K562 (cell line): ENCODE data around the gene EDNRB. TPM values are rescaled to one million over a fixed set of nuclear protein-coding genes. Genes with fewer than 3 reads are reported as not detected.

Experiments
- ATAC-seq: fragments of 200-7000 bp; cut with Tn5 transposase; 3 replicates; pipeline ENCODE4 v1.9.1; 2020; ENCODE audit warnings: moderate library complexity
- BruUV-seq: library from RNA; stranded (reverse); fragments of 400-500 nt; replicated peaks from 2 replicates; lab custom pipeline; 2021; lab: Mats Ljungman, UMichigan
- CTCF ChIA-PET: fragments of 300-600 bp; formaldehyde crosslinking; extraction: SDS; loops from one replicate; lab custom pipeline; 2021; ENCODE audit warnings: low intra/inter-chr PET ratio; lab: Yijun Ruan, JAX
- POLR2A ChIA-PET: fragments of 300-600, 350-650 bp; sonication (Branson Sonifier 250); formaldehyde crosslinking; extraction: SDS; loops from one replicate; lab custom pipeline; 2021; ENCODE audit warnings: antibody characterized with exemption, inconsistent platforms; lab: Yijun Ruan, JAX
- DNase-seq, 4 experiments: peaks; one replicate each; pipeline versions ENCODE4 v3.0.0 to v3.0.0-alpha.2; 2011 to 2018; ENCODE audit warnings: low spot score in 3 of 4, mixed read lengths in 3 of 4; ENCODE audit errors: extremely low read depth in 1 of 4
- FAIRE-seq: peaks from 2 replicates; lab custom pipeline; 2011; peaks lifted over from hg19 to GRCh38; lab: Jason Lieb, UNC
- H2AFZ ChIP-seq: 2 replicates; pipeline ENCODE4 v1.6.0; 2011; ENCODE audit warnings: low read depth, low read length, control low read depth, inconsistent platforms
- H3K27ac ChIP-seq: fragments of 200-600 bp; 3 replicates; pipeline ENCODE4 v1.8.0; 2011; ENCODE audit warnings: low read depth, mild to moderate bottlenecking, control low read depth, inconsistent platforms, low read length, moderate library complexity, mixed read lengths; ENCODE audit errors: extremely low read depth
- H3K27me3 ChIP-seq, 2 experiments: fragments of 300-600 bp in 1 of 2; 2 replicates in 1 of 2; 3 replicates in 1 of 2; pipeline versions ENCODE4 v1.6.0 to v1.8.0; 2011; ENCODE audit warnings: inconsistent platforms in 2 of 2, low read length in 2 of 2, mild to moderate bottlenecking in 1 of 2, mixed read lengths in 1 of 2, moderate library complexity in 1 of 2; ENCODE audit not compliant: control insufficient read depth in 2 of 2, insufficient read depth in 2 of 2
- H3K36me3 ChIP-seq: fragments of 300-600 bp; 3 replicates; pipeline ENCODE4 v1.8.0; 2011; ENCODE audit warnings: mild to moderate bottlenecking, low read length, inconsistent platforms; ENCODE audit not compliant: control insufficient read depth, insufficient read depth
- H3K4me1 ChIP-seq, 2 experiments: fragments of 200-600 bp in 1 of 2; replicated peaks in 1 of 2; 2 replicates in 1 of 2; 3 replicates in 1 of 2; pipeline versions ENCODE4 v1.5.1 to v1.8.0; 2011; ENCODE audit warnings: inconsistent platforms in 2 of 2, low read length in 2 of 2, mild to moderate bottlenecking in 1 of 2, mixed read lengths in 1 of 2, moderate library complexity in 1 of 2; ENCODE audit not compliant: control insufficient read depth in 2 of 2, insufficient read depth in 2 of 2
- H3K4me2 ChIP-seq: 2 replicates; pipeline ENCODE4 v1.6.1; 2011; ENCODE audit warnings: low read length, control low read depth, inconsistent platforms, mixed read lengths; ENCODE audit not compliant: insufficient read depth
- H3K4me3 ChIP-seq: fragments of 200-600 bp; sonication (generic), shearing (Covaris generic); 2 replicates; pipeline ENCODE4 v1.5.1; 2016; ENCODE audit warnings: control low read depth, inconsistent platforms
- H3K79me2 ChIP-seq: fragments of 200-600 bp; 3 replicates; pipeline ENCODE4 v1.8.0; 2011; ENCODE audit warnings: low read length, inconsistent platforms; ENCODE audit not compliant: control insufficient read depth, insufficient read depth
- H3K9ac ChIP-seq, 2 experiments: 2 replicates each; pipeline versions ENCODE4 v1.6.0 to v1.6.1; 2011; ENCODE audit warnings: low read depth in 2 of 2, low read length in 2 of 2, control low read depth in 1 of 2, inconsistent platforms in 1 of 2, mild to moderate bottlenecking in 1 of 2, mixed read lengths in 1 of 2; ENCODE audit not compliant: insufficient read depth in 1 of 2
- H3K9me1 ChIP-seq: one replicate; pipeline ENCODE4 v1.6.0; 2011; ENCODE audit warnings: inconsistent platforms, mild to moderate bottlenecking, low read length, moderate library complexity; ENCODE audit not compliant: control insufficient read depth, insufficient read depth
- H3K9me3 ChIP-seq: replicated peaks from 2 replicates; pipeline ENCODE4 v1.5.1; 2011; ENCODE audit warnings: low read depth, low read length, inconsistent platforms; ENCODE audit not compliant: control insufficient read depth, insufficient read depth
- H4K20me1 ChIP-seq: replicated peaks from 2 replicates; pipeline ENCODE4 v1.6.1; 2011; ENCODE audit warnings: low read length, inconsistent platforms, mixed read lengths; ENCODE audit not compliant: control insufficient read depth, insufficient read depth
- CTBP1 ChIP-seq: fragments of 450-650 bp; IDR thresholded peaks from 2 replicates; pipeline ENCODE4 v1.6.1; 2016; ENCODE audit warnings: borderline replicate concordance
- POLR2G ChIP-seq: fragments of 200-400 bp; formaldehyde crosslinking; IDR thresholded peaks from 2 replicates; pipeline ENCODE4 v1.6.1; 2017; ENCODE audit warnings: low read depth, mild to moderate bottlenecking, antibody characterized with exemption, low read length, moderate library complexity
- RBM25 ChIP-seq: fragments of 200-400 bp; formaldehyde crosslinking; IDR thresholded peaks from 2 replicates; pipeline ENCODE4 v1.6.1; 2018; ENCODE audit warnings: low read length, low read depth, moderate library complexity; ENCODE audit not compliant: severe bottlenecking
- SIX5 ChIP-seq, 2 experiments: IDR thresholded peaks; 2 replicates each; pipeline ENCODE4 v1.6.1; 2011; ENCODE audit warnings: low read length in 2 of 2, borderline replicate concordance in 1 of 2, low read depth in 1 of 2, mild to moderate bottlenecking in 1 of 2, moderate library complexity in 1 of 2; ENCODE audit not compliant: insufficient read depth in 1 of 2
- TFAM ChIP-seq: fragments of 250-450 bp; sonication (Bioruptor Pico); conservative IDR thresholded peaks from 2 replicates; pipeline ENCODE4 v1.5.0; 2021; ENCODE audit warnings: mild to moderate bottlenecking, moderate library complexity
- ZNF398 ChIP-seq: fragments of 250-450 bp; sonication (Bioruptor Pico); IDR thresholded peaks from 2 replicates; pipeline ENCODE4 v1.8.0; 2021; ENCODE audit warnings: moderate library complexity, mild to moderate bottlenecking, inconsistent platforms
- WGBS: fragments of 100-300 bp; shearing (Covaris generic); methylation state at CpG from one replicate; pipeline ENCODE4 v1.1.6; 2016; ENCODE audit warnings: low coverage, mixed read lengths; ENCODE audit not compliant: insufficient coverage; ENCODE audit errors: missing lambda C conversion rate; 5-methylcytosine and 5-hydroxymethylcytosine counted together
- in situ Hi-C: fragments of 300-500 bp; cut with MboI; formaldehyde crosslinking; loops from 4 replicates; pipeline ENCODE4 v1.15.0; 2018; ENCODE audit warnings: inconsistent platforms, mixed read lengths
- intact Hi-C: fragments of 100-400 bp; cut with micrococcal nuclease; formaldehyde crosslinking; loops from 2 replicates; pipeline ENCODE4 v1.14.2; 2022
- polyA plus RNA-seq, 8 experiments: library from polyadenylated mRNA; depleted of rRNA in 4 of 8; stranded (reverse) in 5 of 8; unstranded in 3 of 8; fragments of >200 nt; fragmentation: Nextera tagmentation in 2 of 8; fragmentation: Illumina TruSeq in 1 of 8; extraction: Ambion mirVana in 2 of 8; extraction: Trizol in 1 of 8; gene quantifications; 2 replicates each; pipeline versions ENCODE4 v1.2.1 to v1.2.3, GENCODE V29; 2011 to 2014; ENCODE audit warnings: inconsistent platforms in 1 of 8, missing spikeins in 1 of 8
- total RNA-seq, 7 experiments: library from RNA; depleted of rRNA in 6 of 7; stranded (reverse); fragments of >200 nt in 6 of 7; fragmentation: Illumina TruSeq in 2 of 7; extraction: Trizol in 2 of 7; gene quantifications; 2 replicates each; pipeline versions ENCODE4 v1.2.1 to v1.2.3, GENCODE V29; 2011 to 2021; ENCODE audit warnings: low replicate concordance in 1 of 7
- TF ChIP-seq, protein P1 (sequence below), 2 experiments: fragments of 450-650 bp; IDR thresholded peaks; 2 replicates each; pipeline ENCODE4 v1.6.1; 2016; ENCODE audit warnings: mild to moderate bottlenecking in 2 of 2, borderline replicate concordance in 1 of 2, low read depth in 1 of 2, moderate library complexity in 1 of 2
- TF ChIP-seq, protein P2 (sequence below): fragments of 450-650 bp; IDR thresholded peaks from 2 replicates; pipeline ENCODE4 v1.6.1; 2018; ENCODE audit not compliant: partially characterized antibody

Gene EDNRB
- total and polyA plus RNA-seq, 9 of the 15 experiments (the other 6 are each of a cell fraction or from before 2014, with no cell fraction given) = 0.04 TPM; not detected in 8

DNA sequence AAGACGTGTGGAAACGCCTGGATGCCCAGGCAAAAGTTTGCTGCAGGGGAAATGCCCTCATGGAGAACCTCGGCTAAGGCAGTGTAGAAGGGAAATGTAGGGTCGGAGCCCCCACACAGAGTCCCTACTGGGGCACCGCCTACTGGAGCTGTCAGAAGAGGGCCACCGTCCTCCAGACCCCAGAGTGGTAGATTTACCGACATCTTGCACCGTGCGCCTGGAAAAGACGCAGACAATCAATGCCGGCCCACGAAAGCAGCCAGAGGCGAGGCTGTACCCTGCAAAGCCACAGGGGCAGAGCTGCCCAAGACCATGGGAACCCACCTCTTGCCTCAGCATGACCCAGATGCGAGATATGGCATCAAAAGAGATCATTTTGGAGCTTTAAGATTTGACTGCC lies 7.0 kb upstream of the EDNRB start:
- FAIRE-seq = no peak
- intact Hi-C loops (no loop called here), in situ Hi-C loops (no loop called here)
- no peaks in the 10 kb centered on the region for H3K9me3 ChIP-seq
- H3K27me3 ChIP-seq = no peaks in the 10 kb centered on the region
- H3K36me3 ChIP-seq = no peaks in the 10 kb centered on the region
- no peak overlapping the region for H3K4me2 ChIP-seq
- H2AFZ ChIP-seq = no peak overlapping the region
- 0% methylated on average over 14 of the region's 14 CpGs for WGBS
- H3K4me1 ChIP-seq = no peaks in the 10 kb centered on the region
- no peak overlapping the region for H3K9ac ChIP-seq
- no peak overlapping the region for H3K27ac ChIP-seq
- POLR2A ChIA-PET = no interaction called here
- no peak overlapping the region for H3K4me3 ChIP-seq
- BruUV-seq = no TSS peak
- CTCF ChIA-PET = no interaction called here
- H3K9me1 ChIP-seq = no peaks in the 10 kb centered on the region
- no peak for DNase-seq
- ATAC-seq = no peak
- no peaks in the 10 kb centered on the region for H4K20me1 ChIP-seq
- no peaks in the 10 kb centered on the region for H3K79me2 ChIP-seq
- TF ChIP-seq TFAM (CRISPR knock-in tag) = no peak
- no peak for TF ChIP-seq SIX5 (IDR thresholded peaks at IDR 0.05; ENCODE audit: borderline replicate concordance in 1 of 2, insufficient read depth in 1 of 2, low read depth in 1 of 2, low read length in 2 of 2)
- TF ChIP-seq ZNF398 (CRISPR knock-in tag) = no peak
- TF ChIP-seq, protein P1, sequence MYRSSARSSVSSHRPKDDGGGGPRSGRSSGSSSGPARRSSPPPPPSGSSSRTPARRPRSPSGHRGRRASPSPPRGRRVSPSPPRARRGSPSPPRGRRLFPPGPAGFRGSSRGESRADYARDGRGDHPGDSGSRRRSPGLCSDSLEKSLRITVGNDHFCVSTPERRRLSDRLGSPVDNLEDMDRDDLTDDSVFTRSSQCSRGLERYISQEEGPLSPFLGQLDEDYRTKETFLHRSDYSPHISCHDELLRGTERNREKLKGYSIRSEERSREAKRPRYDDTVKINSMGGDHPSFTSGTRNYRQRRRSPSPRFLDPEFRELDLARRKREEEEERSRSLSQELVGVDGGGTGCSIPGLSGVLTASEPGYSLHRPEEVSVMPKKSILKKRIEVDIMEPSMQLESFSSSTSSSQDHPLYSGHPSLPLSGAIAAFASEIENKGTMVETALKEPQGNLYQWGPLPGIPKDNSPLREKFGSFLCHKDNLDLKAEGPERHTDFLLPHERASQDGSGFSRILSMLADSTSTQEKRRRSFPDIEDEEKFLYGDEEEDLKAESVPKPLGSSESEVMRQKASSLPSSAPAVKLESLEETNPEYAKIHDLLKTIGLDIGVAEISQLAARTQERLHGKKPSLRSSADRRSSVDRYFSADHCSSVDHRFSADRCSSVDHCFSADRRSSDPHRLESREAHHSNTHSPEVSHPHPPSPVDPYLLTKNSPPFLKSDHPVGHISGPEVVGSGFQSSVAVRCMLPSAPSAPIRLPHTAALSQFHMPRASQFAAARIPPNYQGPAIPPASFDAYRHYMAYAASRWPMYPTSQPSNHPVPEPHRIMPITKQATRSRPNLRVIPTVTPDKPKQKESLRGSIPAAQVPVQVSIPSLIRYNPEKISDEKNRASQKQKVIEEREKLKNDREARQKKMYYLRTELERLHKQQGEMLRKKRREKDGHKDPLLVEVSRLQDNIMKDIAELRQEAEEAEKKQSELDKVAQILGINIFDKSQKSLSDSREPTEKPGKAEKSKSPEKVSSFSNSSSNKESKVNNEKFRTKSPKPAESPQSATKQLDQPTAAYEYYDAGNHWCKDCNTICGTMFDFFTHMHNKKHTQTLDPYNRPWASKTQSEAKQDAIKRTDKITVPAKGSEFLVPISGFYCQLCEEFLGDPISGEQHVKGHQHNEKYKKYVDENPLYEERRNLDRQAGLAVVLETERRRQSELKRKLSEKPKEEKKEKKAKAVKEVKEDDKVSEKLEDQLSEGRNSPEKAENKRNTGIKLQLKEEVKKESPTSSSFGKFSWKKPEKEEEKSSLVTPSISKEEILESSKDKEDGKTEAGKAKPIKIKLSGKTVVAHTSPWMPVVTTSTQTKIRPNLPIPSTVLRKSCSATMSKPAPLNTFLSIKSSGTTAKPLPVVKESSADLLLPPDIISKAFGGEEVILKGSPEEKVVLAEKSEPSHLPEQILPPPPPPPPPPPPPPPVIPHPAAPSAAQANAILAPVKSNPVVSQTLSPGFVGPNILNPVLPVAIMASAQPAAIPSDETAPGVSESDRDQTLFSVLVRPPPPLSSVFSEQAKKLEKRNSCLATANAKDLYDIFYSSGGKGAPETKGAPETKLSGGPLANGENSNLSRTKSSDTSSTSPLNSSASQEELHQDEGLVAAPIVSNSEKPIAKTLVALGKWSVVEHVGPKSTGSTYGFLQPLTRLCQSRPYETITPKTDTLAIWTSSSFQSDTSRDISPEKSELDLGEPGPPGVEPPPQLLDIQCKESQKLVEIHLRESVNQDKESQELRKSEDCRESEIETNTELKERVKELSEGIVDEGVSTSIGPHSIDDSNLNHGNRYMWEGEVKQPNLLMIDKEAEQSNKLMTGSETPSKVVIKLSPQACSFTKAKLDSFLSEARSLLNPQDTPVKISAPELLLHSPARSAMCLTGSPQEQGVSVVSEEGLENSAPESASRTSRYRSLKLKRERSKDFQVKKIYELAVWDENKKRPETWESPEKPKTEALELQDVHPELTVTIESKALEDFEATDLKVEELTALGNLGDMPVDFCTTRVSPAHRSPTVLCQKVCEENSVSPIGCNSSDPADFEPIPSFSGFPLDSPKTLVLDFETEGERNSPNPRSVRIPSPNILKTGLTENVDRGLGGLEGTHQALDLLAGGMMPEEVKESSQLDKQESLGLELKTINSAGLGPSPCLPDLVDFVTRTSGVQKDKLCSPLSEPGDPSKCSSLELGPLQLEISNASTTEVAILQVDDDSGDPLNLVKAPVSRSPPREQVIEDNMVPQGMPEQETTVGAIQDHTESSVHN (IDR thresholded peaks at IDR 0.05; ENCODE audit: borderline replicate concordance in 1 of 2, low read depth in 1 of 2) = no peak
- no peak for TF ChIP-seq RBM25
- TF ChIP-seq, protein P2, sequence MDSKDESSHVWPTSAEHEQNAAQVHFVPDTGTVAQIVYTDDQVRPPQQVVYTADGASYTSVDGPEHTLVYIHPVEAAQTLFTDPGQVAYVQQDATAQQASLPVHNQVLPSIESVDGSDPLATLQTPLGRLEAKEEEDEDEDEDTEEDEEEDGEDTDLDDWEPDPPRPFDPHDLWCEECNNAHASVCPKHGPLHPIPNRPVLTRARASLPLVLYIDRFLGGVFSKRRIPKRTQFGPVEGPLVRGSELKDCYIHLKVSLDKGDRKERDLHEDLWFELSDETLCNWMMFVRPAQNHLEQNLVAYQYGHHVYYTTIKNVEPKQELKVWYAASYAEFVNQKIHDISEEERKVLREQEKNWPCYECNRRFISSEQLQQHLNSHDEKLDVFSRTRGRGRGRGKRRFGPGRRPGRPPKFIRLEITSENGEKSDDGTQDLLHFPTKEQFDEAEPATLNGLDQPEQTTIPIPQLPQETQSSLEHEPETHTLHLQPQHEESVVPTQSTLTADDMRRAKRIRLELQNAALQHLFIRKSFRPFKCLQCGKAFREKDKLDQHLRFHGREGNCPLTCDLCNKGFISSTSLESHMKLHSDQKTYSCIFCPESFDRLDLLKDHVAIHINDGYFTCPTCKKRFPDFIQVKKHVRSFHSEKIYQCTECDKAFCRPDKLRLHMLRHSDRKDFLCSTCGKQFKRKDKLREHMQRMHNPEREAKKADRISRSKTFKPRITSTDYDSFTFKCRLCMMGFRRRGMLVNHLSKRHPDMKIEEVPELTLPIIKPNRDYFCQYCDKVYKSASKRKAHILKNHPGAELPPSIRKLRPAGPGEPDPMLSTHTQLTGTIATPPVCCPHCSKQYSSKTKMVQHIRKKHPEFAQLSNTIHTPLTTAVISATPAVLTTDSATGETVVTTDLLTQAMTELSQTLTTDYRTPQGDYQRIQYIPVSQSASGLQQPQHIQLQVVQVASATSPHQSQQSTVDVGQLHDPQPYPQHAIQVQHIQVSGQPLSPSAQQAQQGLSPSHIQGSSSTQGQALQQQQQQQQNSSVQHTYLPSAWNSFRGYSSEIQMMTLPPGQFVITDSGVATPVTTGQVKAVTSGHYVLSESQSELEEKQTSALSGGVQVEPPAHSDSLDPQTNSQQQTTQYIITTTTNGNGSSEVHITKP = no peak
- TF ChIP-seq CTBP1 = no peak
- no peak for TF ChIP-seq POLR2G
